Brain pericyte (primary cell): Measurements from ENCODE around the gene HERC2.
"Not testable (repeated sequence)": the region's sequence is repeated elsewhere in the genome, so short reads cannot be mapped to it uniquely, and the experiment has no call there.

Experiments
- DNase-seq: peaks from one replicate; pipeline ENCODE4 v3.0.0-alpha.2; 2012; ENCODE audit warnings: low read depth, low spot score

The HERC2 gene, protein sequence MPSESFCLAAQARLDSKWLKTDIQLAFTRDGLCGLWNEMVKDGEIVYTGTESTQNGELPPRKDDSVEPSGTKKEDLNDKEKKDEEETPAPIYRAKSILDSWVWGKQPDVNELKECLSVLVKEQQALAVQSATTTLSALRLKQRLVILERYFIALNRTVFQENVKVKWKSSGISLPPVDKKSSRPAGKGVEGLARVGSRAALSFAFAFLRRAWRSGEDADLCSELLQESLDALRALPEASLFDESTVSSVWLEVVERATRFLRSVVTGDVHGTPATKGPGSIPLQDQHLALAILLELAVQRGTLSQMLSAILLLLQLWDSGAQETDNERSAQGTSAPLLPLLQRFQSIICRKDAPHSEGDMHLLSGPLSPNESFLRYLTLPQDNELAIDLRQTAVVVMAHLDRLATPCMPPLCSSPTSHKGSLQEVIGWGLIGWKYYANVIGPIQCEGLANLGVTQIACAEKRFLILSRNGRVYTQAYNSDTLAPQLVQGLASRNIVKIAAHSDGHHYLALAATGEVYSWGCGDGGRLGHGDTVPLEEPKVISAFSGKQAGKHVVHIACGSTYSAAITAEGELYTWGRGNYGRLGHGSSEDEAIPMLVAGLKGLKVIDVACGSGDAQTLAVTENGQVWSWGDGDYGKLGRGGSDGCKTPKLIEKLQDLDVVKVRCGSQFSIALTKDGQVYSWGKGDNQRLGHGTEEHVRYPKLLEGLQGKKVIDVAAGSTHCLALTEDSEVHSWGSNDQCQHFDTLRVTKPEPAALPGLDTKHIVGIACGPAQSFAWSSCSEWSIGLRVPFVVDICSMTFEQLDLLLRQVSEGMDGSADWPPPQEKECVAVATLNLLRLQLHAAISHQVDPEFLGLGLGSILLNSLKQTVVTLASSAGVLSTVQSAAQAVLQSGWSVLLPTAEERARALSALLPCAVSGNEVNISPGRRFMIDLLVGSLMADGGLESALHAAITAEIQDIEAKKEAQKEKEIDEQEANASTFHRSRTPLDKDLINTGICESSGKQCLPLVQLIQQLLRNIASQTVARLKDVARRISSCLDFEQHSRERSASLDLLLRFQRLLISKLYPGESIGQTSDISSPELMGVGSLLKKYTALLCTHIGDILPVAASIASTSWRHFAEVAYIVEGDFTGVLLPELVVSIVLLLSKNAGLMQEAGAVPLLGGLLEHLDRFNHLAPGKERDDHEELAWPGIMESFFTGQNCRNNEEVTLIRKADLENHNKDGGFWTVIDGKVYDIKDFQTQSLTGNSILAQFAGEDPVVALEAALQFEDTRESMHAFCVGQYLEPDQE (N-terminal part only)

DNA sequence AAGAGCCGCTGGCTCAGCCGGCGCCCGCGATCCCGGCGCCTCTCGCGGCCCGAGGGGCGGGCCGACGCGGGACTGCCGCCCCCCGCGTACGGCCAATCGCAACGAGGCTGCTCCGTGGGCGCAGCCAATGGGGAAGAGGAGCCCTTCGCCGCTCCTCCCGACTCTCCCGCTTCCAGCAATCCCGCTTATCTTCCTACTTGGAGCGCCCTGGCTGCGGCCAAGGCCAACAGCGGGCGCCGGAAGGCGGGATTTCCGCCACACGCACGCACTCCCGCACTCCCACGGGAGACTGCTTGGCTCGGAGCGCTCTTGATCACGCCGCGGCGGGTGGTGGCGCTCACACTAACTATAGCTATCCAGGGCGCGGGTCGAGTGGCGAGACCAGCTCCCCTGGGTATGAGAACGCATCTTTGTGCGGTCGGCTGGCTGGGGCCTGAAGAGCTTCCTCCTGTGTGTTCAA, at the start of gene HERC2:
TSS of gene HERC2 (minus strand) at position 51 of the 460 bp plus-strand sequence. CDS start 746 bp downstream, outside the sequence.
- DNase-seq: not testable (repeated sequence)

DNA sequence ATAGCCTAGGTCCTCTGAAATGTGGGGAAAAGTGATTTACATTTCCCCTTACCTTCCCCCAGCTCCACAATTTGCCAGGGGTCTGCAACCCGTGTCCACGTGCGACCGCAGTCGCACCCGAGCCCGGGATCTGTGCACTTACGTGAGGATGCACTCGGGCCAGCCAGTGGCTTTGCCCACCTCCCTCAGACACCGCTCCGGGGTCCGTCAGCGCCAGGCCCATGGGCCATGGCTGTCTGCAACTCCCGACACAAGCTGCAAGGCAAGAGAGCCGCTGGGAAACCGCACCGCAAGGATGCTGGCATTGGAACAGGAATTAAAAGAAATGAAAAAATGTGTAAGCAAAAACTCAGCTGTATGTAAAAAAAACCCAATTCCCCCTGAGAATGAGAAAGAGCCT, 43.5 kb upstream of the HERC2 start:
- DNase-seq: not testable (repeated sequence)

DNA sequence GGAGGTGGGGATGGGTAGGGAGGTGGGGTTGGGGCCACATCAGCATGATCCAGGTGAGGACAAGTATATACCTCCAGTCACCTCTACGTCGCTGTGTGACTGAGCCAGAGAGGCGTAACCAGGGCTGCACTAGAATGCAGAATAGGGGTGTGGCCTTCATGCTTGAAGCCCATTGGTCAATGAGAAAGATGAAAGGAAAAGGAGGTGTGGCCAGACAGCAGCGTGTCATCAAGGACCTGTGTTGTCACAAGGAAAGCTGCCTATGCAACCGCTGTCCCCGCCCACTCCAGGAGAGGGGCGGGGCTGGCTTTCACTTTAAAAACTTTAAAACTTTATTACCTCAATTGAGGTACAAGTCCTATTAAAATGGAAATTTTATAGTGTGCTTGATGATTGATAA, 36.0 kb upstream of the HERC2 start, which contains the start of gene GOLGA6L24:
TSS of gene GOLGA6L24 (minus strand) at position 101 of the 400 bp plus-strand sequence. CDS start at position 40, 61 bp downstream.
- DNase-seq: not testable (repeated sequence)

DNA sequence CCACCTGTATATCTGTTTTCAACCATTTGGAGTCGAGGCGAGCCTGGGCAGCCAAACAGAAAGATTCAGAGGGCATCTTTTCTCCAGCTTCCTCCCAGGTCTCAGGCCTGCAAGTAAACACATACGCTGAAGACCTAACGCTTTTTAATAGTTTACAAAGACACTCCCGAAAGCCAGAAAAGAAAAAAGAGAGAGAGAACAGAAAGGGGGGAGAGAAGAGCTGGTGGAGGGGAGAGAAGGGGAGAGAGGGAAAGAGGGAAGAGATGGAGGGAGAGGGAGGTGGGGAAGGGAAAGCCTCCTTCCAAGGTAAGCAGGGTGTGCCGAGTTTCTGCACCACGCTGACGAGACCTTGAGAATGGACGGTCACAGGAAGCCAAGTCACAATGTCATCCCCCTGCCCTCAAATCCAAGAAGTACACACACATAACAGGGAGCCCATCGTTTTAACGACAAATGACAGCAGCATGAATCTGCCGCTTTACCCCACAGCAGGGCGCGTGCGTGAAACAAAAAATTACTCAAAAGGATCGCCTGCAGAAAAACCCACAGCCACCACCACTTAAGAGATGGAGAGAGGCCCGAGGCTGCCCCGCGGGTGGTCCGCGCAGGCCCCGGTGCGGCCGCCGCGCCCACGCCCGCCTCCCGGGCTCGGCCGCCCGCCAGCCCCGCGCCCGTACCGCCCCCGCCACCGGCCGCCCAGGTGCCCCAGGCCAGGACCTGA, 461 bp downstream of the HERC2 start:
- DNase-seq: not testable (repeated sequence)

DNA sequence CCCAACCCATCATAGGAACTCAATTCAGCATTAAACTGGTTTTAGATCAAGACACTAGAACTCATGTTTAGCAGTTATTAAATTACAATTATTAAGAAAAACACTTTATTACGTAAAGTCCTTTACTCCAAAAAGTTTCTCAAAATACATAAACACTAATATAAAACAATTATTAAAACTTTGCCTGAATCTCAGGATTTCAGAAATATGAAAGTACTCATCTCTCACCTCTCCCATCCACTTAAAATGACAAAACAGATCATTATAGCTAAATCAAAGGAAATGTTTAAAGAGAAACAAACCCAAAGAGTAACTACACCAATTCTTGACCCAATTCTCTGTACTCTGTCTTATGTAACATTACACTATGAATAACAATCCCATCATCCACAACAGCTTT, 2.3 kb downstream of the HERC2 start:
- not testable (repeated sequence) for DNase-seq

DNA sequence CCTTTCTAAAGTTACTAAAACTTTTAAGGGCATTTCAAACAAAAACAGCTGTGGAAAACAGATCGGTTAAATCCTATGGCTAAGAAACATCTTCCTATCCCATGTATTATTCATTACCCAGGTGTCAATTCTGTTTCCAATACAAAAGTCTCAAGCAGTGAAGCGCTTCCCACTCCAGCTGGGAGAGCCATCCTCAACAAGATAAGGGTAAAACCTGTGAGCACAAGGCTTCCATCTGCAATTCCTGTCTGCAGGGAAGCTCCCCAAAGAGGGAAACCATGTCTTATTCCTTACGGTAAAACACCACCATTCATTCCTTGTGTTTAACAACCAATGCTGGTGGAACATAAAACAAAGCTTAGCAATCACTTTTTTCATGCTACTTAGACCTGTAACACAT, 3.2 kb downstream of the HERC2 start:
- DNase-seq: not testable (repeated sequence)

DNA sequence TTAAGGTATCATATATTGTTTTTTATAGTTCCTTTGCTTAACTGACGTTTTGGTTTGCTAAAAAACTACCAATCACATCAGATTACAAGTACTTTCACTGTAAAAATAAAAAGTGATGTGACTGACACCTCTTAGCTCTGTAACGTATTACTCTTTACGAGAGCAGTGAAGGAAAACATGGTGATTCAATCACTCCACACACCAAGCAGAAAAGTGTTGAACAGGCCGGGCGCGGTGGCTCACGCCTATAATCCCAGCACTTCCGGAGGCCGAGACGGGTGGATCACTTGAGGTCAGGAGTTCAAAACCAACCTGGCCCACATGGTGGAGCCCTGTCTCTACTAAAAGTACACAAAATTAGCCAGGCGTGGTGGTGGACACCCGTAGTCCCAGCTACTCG, 3.9 kb downstream of the HERC2 start:
- DNase-seq: not testable (repeated sequence)

DNA sequence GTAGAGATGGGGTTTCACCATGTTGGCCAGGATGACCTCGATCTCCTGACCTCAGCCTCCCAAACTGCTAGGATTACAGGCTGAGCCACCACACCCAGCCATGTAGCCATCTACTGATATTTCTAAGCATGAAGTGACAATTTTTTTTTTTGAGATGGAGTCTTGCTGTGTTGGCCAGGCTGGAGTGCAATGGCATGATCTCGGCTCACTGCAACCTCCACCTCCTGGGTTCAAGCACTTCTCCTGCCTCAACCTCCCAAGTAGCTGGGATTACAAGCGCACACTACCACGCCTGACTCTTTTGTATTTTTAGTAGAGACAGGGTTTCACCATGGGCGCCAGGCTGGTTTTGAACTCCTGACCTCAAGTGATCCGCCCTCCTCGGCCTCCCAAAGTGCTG, 5.0 kb downstream of the HERC2 start:
- DNase-seq: not testable (repeated sequence)

DNA sequence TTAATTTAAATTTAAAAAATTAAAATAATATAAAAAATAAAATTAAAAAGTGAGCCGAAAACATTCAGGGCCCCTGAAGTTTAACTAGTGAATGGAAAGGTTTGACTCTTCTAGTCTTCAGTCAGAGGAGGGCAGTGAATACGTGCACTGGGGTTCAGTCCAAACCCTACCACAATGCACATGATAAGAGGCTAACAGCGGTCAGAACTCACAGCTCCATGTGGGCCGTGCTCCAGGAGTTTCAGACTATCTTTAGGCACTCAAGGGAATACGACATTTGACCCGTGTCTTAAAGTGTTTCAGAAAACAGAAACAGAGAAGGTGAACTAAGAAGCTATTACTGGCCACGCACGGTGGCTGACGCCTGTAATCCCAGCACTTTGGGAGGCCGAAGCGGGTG, 11.5 kb downstream of the HERC2 start:
- DNase-seq: not testable (repeated sequence)

DNA sequence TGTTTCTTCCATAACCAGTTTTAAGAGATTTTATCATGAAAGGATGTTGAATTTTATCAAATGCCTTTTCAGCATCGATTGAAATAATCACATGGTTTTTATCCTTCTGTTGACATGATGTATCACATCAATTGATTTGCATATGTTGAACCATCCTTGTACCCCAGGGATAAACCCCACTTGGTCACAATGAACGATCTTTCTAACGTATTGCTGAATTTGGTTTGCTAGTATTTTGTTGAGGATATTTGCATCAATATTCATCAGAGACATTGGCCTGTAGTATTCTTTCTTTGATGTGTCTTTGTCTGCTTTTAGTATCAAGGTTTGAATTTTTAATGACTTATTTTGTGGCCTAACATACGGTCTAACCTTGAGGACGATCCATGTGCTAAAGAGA, 13.3 kb downstream of the HERC2 start:
- DNase-seq: not testable (repeated sequence)

DNA sequence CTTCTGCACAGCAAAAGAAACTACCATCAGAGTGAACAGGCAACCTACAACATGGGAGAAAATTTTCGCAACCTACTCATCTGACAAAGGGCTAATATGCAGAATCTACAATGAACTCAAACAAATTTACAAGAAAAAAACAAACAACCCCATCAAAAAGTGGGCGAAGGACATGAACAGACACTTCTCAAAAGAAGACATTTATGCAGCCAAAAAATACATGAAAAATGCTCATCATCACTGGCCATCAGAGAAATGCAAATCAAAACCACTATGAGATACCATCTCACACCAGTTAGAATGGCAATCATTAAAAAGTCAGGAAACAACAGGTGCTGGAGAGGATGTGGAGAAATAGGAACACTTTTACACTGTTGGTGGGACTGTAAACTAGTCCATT, 16.3 kb downstream of the HERC2 start:
- not testable (repeated sequence) for DNase-seq

DNA sequence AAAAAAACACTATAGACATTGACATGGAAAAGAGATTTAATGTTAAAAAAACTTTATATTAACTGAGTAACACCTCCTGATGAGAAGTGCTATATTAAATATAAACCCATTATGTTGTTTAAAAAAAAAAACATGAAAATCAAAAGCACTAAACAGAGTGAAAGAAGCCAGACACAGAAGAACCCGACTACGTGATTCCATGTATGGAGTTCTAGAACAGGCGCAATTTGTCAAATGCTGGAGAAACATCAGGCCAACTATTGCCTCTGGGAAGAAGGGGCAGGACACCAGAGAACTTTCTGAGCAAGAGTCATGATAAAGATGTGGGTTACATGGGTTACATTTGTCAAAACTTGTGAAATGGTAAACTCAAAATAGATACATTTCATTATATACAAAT, 24.5 kb downstream of the HERC2 start:
- not testable (repeated sequence) for DNase-seq

DNA sequence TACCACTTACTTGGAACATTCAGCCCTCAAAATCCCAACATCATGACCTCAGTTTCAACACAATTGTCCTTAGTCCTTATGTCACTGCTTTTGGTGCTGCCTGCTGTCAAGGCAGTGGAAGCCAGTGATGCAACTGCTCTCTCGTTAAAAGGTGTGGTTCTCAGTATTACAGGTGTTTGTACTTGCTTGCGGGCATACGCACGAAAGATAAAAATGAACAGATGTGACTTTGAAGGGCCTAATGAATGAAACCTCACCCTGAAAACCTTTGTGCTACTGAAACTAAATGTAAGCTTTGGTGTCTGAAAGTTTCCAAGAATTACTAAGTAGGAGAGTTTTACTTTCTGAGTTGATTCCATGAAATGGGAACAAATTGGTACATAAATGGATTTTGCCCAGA, 25.2 kb downstream of the HERC2 start:
- not testable (repeated sequence) for DNase-seq

DNA sequence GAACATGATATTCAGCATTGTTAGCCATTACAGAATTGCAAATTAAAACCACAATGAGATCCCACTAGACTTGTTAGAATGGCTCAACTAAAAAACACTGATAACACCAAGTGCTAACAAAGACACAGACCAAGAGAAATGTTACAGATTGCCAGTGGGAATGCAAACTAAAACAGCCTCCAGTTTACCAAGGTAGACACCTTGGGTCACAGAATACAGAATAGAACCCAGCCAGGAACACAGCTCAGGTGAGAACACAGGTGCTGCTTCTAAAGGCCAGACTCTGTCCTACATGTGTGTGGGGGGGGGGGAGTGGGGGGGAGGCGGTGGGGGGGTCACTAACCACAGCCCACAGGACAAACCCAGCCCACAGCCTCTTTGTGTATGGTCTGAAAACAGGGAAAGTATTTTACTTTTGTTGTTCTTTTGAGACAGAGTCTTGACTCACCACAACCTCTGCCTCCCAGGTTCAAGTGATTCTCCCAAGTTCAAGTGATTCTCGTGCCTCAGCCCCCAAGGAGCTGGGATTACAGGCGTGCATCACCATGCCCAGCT, 26.9 kb downstream of the HERC2 start:
- DNase-seq: not testable (repeated sequence)

DNA sequence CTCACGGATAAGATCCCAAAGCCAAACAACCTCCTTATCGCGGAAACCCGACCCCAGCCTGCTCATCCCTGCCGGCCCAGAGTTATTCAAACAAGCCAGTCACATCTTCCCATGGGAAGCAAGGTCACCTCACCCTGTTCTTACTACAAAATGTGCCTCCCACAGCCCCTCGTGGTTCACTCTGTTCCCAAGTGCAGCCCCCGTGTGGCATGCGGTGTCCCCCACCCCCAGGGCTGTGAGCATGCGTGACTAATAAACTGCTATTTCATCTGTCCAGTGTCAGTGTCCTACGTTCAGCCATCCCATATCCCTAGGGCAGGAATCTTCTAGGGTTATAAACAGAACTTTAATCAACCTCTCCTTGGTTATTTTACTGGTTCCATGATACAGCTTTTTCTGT, 27.4 kb downstream of the HERC2 start:
- DNase-seq: not testable (repeated sequence)

DNA sequence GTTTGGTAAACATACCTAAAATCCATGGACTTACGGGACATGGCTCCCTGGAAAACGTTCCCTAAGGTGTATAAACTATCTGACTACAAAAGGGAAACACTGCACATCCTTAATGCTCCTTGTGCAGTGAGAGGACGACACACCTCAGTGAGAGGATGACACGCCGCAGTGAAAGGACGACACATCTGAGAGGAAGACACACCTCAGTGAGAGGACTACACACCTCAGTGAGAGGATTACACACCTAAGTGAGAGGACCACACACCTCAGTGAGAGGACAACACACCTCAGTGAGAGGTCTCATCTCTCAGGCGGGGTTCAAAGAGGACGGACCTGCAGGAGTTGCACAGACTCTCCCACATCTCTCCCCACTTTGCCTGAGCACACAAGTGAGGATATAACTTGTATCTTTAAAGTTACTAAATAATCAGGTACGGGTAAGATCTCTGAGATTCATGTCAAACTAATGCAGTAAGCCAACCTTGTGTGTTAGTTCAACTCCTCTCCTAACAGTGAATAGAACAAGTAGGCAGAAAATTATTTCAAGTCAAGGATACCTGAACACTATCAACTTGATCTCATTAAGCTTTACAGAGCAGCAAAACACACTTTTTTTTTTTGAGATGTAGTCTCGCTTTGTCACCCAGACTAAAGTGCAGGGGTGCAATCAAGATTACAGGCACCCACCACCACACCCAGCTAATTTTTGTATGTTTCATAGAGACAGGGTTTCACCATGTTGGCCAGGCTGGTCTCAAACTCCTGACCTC, 32.1 kb downstream of the HERC2 start:
- no peak for DNase-seq

DNA sequence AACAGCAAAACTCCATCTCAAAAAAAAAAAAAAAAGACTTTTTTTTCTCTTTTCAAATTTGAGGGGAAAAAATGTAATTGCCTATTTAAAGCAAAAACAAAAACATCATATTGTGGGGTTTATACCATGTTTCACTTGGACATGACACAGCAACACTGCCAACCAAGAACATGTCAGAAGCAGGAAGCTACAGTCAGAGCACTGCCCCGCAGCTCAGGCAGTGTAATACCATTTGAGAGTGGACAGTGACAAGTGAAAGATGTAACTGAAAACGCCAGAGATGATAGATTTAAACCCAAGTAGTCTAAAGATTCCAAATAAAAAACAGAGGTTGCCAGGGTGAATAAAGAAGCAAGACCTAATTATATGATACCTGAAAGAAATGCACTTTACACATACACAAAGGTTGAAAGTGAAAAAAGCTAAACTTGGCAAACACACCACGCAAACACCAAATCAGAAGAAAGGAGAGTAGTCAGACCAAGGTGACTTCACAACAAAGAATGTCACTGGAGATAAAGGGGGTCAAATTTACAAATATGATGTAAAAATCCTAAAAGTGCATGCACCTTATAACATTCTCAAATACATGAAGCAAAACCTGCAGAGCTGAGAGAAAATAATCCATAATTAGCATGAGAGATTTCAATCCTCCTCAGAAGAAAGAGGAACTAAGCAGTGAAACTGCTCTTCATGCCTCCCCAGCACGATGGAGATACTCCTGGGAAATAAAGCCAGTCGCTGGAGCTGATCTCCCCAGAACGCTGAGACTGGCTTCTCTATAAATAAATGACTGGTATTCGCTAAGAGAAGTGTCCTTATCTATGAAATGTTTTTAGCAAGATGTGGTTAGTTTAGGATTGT, 32.9 kb downstream of the HERC2 start:
- DNase-seq: not testable (repeated sequence)

DNA sequence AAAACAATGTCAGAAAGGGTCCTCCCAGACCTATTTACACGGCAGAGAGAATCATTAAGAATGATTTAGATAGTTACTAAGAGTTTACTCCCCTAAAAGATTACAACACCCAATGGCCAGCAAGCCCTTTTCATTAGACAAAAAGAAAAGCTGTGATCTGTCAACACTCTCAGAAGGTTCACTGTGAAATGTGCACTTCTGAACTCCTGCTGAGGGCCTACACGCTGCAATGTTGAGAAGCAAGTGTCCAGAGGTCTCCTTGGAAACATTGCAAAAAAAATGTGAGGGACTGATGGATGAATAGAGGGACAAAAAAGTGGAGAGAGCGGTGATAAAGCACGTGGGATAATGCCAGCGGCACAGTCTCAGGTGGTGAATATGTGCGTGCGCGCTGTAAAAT, 35.3 kb downstream of the HERC2 start:
- DNase-seq: not testable (repeated sequence)

DNA sequence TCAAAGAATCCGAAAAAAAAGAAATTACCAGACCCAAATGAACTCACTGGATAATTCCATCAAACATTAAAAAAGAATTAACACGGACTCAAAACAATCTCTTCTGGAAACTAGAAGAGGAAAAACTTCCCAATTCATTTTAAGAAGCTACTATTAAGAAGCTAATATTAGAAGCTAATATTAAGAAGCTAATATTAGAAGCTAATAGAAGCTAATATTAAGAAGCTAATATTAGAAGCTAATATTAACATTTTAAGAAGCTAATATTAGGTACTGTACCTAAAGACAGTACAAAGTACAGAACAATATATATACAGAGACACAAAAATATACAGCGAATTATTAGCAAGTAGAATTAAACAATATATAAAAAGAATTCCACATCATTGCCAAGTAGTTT, 35.9 kb downstream of the HERC2 start:
- no peak for DNase-seq
